GM18519 (cell line): ENCODE data around the gene RALA.

Source experiments
- ATAC-seq: cut with Tn5 transposase; IDR thresholded peaks from one replicate; pipeline ENCODE4 v1.9.1; 2021; ENCODE audit warnings: mild to moderate bottlenecking, moderate library complexity; ENCODE audit not compliant: unreplicated experiment, low FRiP score

Gene RALA

GRCh38 chr7:39623047-39623731 lies at the start of gene RALA:
Gene RALA, plus strand, starts transcription at chr7:39623572. Its CDS starts 63,096 bp downstream, at chr7:39686668.
- peak; percentile 79 for ATAC-seq

- no peak for ATAC-seq
Measured at GRCh38 chr7:39574673-39575349, 48.6 kb upstream of the RALA start.

- no peak for ATAC-seq
Measured at GRCh38 chr7:39577229-39577874, 46.0 kb upstream of the RALA start.

GRCh38 chr7:39580149-39580874 lies 43.1 kb upstream of the RALA start:
- ATAC-seq, result peak; percentile 92

- ATAC-seq, result no peak
Measured at GRCh38 chr7:39582536-39582935, 40.8 kb upstream of the RALA start.

- ATAC-seq, result no peak
Measured at GRCh38 chr7:39583539-39583938, 39.8 kb upstream of the RALA start.

- no peak for ATAC-seq
Measured at GRCh38 chr7:39587393-39587792, 36.0 kb upstream of the RALA start.

GRCh38 chr7:39588416-39588815 lies 35.0 kb upstream of the RALA start:
- ATAC-seq, result no peak

- peak; percentile 96 for ATAC-seq
Measured at GRCh38 chr7:39589323-39590111, 33.9 kb upstream of the RALA start.

- no peak for ATAC-seq
Measured at GRCh38 chr7:39592586-39592985, 30.8 kb upstream of the RALA start.

- ATAC-seq, result no peak
Measured at GRCh38 chr7:39594988-39595620, 28.3 kb upstream of the RALA start.

GRCh38 chr7:39602351-39602750 lies 21.0 kb upstream of the RALA start:
- no peak for ATAC-seq

- ATAC-seq, result no peak
Measured at GRCh38 chr7:39603924-39604323, 19.4 kb upstream of the RALA start.

GRCh38 chr7:39605087-39605486 lies 18.3 kb upstream of the RALA start:
- no peak for ATAC-seq

GRCh38 chr7:39606352-39606751 lies 17.0 kb upstream of the RALA start:
- no peak for ATAC-seq

- ATAC-seq, result no peak
Measured at GRCh38 chr7:39606941-39607340, 16.4 kb upstream of the RALA start.

- no peak for ATAC-seq
Measured at GRCh38 chr7:39607865-39608264, 15.5 kb upstream of the RALA start.

GRCh38 chr7:39608278-39608677 lies 15.1 kb upstream of the RALA start:
- no peak for ATAC-seq

GRCh38 chr7:39609113-39609934 lies 14.0 kb upstream of the RALA start:
- no peak for ATAC-seq
